GM13977 (cell line): ENCODE results near the gene CSK.

Experiments used
- DNase-seq: peaks from one replicate; pipeline ENCODE4 v3.0.0; 2012; ENCODE audit warnings: low spot score
- in situ Hi-C: fragments of 300-500 bp; cut with MboI; formaldehyde crosslinking; loops from one replicate; pipeline ENCODE4 v1.12.0; 2022; ENCODE audit warnings: low sequenced_read_pairs, low pct_unique_long_range_greater_than_20kb, mixed read lengths, inconsistent platforms; ENCODE audit not compliant: unreplicated experiment
- TF ChIP-seq, protein P1 (sequence below): IDR thresholded peaks from 2 replicates; pipeline ENCODE4 v1.5.1; 2012; ENCODE audit warnings: mild to moderate bottlenecking, control low read depth; ENCODE audit not compliant: insufficient read depth; ENCODE audit errors: extremely low read depth, missing control alignments

Gene CSK

DNA sequence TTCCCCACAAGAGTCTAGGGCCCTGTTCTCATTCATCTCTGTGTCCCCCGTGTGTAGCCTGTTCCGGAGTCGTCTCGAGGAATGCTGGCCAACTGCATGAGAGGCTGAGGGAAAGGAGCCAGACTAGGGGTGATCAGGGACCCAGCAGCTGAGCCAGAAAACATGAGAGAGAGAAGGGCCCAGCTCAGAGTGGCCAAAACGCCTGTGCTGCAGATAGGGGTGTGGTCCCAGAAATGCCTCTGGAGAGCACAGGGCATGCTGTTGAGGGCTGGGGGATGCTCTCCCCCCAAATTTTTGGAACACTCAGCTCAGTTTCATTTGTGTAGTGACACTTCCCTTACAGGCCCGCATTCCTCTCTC is 19.1 kb upstream of the CSK start:
- TF ChIP-seq, protein P1, sequence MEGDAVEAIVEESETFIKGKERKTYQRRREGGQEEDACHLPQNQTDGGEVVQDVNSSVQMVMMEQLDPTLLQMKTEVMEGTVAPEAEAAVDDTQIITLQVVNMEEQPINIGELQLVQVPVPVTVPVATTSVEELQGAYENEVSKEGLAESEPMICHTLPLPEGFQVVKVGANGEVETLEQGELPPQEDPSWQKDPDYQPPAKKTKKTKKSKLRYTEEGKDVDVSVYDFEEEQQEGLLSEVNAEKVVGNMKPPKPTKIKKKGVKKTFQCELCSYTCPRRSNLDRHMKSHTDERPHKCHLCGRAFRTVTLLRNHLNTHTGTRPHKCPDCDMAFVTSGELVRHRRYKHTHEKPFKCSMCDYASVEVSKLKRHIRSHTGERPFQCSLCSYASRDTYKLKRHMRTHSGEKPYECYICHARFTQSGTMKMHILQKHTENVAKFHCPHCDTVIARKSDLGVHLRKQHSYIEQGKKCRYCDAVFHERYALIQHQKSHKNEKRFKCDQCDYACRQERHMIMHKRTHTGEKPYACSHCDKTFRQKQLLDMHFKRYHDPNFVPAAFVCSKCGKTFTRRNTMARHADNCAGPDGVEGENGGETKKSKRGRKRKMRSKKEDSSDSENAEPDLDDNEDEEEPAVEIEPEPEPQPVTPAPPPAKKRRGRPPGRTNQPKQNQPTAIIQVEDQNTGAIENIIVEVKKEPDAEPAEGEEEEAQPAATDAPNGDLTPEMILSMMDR = no peak
- in situ Hi-C loops = loop anchor here (10.0 kb wide), 1 partner anchor 388 kb away; no protein-coding TSS in a partner anchor
- DNase-seq = no peak

DNA sequence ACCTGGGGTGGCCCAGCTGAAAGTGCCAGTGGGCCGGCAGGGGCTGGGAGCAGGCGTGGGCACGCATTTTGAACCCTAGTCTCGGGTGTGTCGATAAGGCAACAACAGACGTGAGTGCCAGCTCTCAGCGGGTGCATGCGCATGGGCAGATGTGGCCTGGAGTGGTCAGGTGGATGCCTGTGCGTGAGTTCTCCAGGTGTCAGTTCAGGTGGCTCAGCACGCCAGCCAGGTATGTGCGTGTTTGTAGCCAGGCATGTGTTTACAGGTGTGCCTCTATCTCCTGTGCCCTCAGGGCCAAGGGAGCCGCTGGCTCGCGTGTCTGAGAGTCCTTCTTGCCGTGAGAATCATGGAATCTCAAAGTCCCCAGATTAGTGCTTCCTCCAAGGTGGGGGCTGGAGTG is 18.5 kb upstream of the CSK start:
- in situ Hi-C loops = loop anchor here (10.0 kb wide), 1 partner anchor 389 kb away; no protein-coding TSS in a partner anchor
- no peak for DNase-seq
- TF ChIP-seq, protein P1 = no peak

GRCh38 chr15:74767167-74768098 is 14.4 kb upstream of the CSK start:
- TF ChIP-seq, protein P1 = no peak
- in situ Hi-C loops = loop anchor here (5.0 to 10.0 kb wide), 2 partner anchors 135 to 393 kb away; no protein-coding TSS in a partner anchor
- DNase-seq = no peak

DNA sequence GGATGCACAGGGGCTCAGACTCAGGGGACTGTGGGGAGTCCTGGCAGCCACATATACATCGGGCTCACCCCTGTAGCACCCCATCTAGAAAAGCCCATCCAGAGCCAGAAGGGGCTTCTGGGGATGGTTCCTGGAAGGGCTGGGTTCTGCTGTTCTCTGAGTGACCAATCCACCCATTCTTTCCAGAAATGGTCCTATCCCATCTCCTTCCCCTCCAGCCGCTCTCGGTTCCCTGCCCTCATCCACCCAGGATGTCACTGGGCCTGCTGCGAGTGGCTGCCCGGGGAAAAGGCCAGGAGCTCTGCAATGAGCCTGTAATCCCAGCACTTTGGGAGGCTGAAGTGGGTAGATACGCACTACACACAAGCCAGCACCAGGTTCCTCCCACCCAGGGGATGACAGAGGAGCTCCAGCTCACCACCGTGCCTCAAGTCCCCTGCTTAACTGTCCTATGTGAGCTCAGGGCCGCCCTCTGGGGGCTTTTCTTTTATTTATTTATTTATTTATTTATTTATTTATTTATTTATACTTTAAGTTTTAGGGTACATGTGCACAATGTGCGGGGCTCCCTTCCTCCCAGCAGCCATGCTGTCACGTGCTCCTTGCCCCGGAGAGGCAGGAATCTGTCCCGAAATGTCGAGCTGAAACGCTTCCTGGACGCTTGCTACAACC is 13.6 kb upstream of the CSK start:
- TF ChIP-seq, protein P1 = no peak
- in situ Hi-C loops = loop anchor here (5.0 to 10.0 kb wide), 2 partner anchors 136 to 393 kb away; no protein-coding TSS in a partner anchor
- DNase-seq = no peak

DNA sequence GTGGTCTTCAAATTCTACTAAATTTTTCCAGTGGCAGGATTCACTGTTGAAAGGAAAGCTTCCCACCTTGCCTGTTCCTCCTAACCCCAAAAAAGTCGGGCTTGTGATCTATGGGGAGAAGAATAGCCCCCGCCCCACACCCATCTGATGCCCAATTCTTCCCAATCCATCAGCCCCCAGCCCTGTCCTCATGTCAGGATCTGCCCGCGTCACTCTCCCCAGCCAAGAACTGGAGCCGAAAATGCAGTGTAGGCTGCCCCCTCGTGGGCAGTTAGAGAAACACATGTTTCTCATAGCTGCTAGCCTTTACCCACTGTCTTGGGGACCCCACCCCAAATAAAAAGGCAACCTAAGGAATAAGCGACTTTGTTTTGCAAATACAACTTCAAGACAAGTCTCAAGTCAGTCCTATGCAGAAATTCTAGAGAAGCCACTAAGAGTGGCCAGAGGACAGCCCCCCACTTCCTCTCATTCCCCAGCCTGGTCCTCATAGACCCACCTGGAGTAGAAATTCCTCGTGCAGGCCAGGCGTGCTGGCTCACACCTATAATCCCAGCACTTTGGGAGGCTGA is 13.0 kb upstream of the CSK start:
- DNase-seq = peak; percentile 85
- TF ChIP-seq, protein P1 = peak; percentile 82
- in situ Hi-C loops = loop anchor here (5.0 to 10.0 kb wide), 2 partner anchors 137 to 394 kb away; no protein-coding TSS in a partner anchor

DNA sequence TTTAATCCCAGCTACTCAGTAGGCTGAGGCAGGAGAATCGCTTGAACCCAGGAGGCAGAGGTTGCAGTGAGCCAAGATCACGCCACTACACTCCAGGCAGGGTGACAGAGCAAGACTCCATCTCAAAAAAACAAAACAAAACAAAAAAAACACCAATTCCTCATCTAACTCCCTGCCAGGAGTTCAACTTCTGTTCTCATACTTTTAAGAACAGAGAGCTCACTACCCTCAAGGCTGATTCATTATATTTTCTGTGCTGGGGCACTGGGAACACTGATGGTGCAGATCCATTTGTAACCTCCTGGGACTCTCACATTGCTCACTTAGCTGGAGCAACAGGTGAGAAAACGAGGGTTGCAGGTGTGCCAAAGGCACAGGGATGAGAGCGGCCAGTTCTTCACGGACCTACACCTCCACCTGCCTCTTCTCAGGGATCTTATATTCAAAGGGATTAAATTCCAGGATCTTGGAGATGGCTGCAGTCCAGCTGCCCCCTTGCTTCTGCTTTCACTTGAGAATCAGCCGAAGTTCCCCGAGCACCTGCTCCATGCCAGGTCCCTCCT is 12.3 kb upstream of the CSK start:
- DNase-seq = no peak
- in situ Hi-C loops = loop anchor here (5.0 to 10.0 kb wide), 2 partner anchors 137 to 395 kb away; no protein-coding TSS in a partner anchor
- TF ChIP-seq, protein P1 = no peak
